C4-2B (cell line): ENCODE measurements around the gene MNDA.

Experiments used
- ZFX ChIP-seq: fragments of 450-650 bp; IDR thresholded peaks from 2 replicates; pipeline ENCODE4 v1.6.1; 2017
- TF ChIP-seq, protein P1 (sequence below): fragments of 450-650 bp; conservative IDR thresholded peaks from 2 replicates; pipeline ENCODE4 v1.5.1; 2017; ENCODE audit warnings: mild to moderate bottlenecking

GRCh38 chr1:158818975-158819431 lies 12.1 kb upstream of the MNDA start:
- TF ChIP-seq, protein P1, sequence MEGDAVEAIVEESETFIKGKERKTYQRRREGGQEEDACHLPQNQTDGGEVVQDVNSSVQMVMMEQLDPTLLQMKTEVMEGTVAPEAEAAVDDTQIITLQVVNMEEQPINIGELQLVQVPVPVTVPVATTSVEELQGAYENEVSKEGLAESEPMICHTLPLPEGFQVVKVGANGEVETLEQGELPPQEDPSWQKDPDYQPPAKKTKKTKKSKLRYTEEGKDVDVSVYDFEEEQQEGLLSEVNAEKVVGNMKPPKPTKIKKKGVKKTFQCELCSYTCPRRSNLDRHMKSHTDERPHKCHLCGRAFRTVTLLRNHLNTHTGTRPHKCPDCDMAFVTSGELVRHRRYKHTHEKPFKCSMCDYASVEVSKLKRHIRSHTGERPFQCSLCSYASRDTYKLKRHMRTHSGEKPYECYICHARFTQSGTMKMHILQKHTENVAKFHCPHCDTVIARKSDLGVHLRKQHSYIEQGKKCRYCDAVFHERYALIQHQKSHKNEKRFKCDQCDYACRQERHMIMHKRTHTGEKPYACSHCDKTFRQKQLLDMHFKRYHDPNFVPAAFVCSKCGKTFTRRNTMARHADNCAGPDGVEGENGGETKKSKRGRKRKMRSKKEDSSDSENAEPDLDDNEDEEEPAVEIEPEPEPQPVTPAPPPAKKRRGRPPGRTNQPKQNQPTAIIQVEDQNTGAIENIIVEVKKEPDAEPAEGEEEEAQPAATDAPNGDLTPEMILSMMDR = no peak
- no peak for TF ChIP-seq ZFX
